K562 (cell line): Measurements from ENCODE around the gene HLA-E. TPM values are rescaled to one million over a fixed set of nuclear protein-coding genes. Genes with fewer than 3 reads are reported as not detected.

ENCODE experiments used
- CEBPG ChIP-seq, 3 experiments: fragments of 200-800 bp in 1 of 3; sonication (Bioruptor generic) in 1 of 3; sonication (generic) in 1 of 3; formaldehyde crosslinking in 1 of 3; IDR thresholded peaks in 2 of 3; conservative IDR thresholded peaks in 1 of 3; 2 replicates each; pipeline versions ENCODE4 v1.6.1 to v1.8.0; 2016 to 2022; ENCODE audit warnings: missing compliant biosample characterization in 2 of 3, missing genetic modification characterization in 2 of 3, mild to moderate bottlenecking in 1 of 3, missing genetic modification reagents in 1 of 3
- CHD2 ChIP-seq: IDR thresholded peaks from 2 replicates; pipeline ENCODE4 v1.6.1; 2011; ENCODE audit warnings: low read depth, low read length
- HOMEZ ChIP-seq: fragments of 250-450 bp; sonication (Bioruptor Pico); IDR thresholded peaks from 2 replicates; pipeline ENCODE4 v1.4.0; 2020; ENCODE audit warnings: mild to moderate bottlenecking, moderate library complexity
- HSF4 ChIP-seq: fragments of 250-450 bp; sonication (Bioruptor Pico); IDR thresholded peaks from 2 replicates; pipeline ENCODE4 v2.1.2; 2022; ENCODE audit warnings: mild to moderate bottlenecking, moderate library complexity, borderline replicate concordance
- NFE2 ChIP-seq: IDR thresholded peaks from 2 replicates; pipeline ENCODE4 v1.6.1; 2014; ENCODE audit warnings: antibody characterized with exemption, low read depth
- PHF21A ChIP-seq: fragments of 450-650 bp; IDR thresholded peaks from 2 replicates; pipeline ENCODE4 v1.6.1; 2017; ENCODE audit warnings: low read depth, borderline replicate concordance
- RFX1 ChIP-seq: fragments of 450-650 bp; IDR thresholded peaks from 2 replicates; pipeline ENCODE4 v1.6.1; 2016; ENCODE audit warnings: mild to moderate bottlenecking, moderate library complexity
- RFX5 ChIP-seq: IDR thresholded peaks from 2 replicates; pipeline ENCODE4 v1.6.1; 2011; ENCODE audit warnings: low read depth, mild to moderate bottlenecking, improper control_type of control experiment, low read length
- SIN3A ChIP-seq, 2 experiments: fragments of 150-350 bp in 1 of 2; IDR thresholded peaks; 2 replicates each; pipeline ENCODE4 v1.6.1; 2011 to 2016; ENCODE audit warnings: borderline replicate concordance in 2 of 2, low read depth in 2 of 2, low read length in 2 of 2, mild to moderate bottlenecking in 2 of 2, moderate library complexity in 2 of 2; ENCODE audit not compliant: control insufficient read depth in 1 of 2
- SP1 ChIP-seq: sonication (generic); formaldehyde crosslinking; IDR thresholded peaks from 2 replicates; pipeline ENCODE4 v1.8.1; 2022; ENCODE audit warnings: mild to moderate bottlenecking, missing genetic modification reagents
- TAL1 ChIP-seq: fragments of 450-650 bp; IDR thresholded peaks from 2 replicates; pipeline ENCODE4 v1.6.1; 2016; ENCODE audit warnings: mild to moderate bottlenecking
- TBL1XR1 ChIP-seq, 2 experiments: IDR thresholded peaks; 2 replicates each; pipeline ENCODE4 v1.6.1; 2012; ENCODE audit warnings: improper control_type of control experiment in 2 of 2, low read length in 2 of 2, mild to moderate bottlenecking in 1 of 2
- THRB ChIP-seq: fragments of 450-650 bp; formaldehyde crosslinking; conservative IDR thresholded peaks from 2 replicates; pipeline ENCODE4 v1.4.0; 2022; ENCODE audit warnings: mild to moderate bottlenecking, missing genetic modification characterization
- ZNF239 ChIP-seq: fragments of 250-450 bp; sonication (Bioruptor Pico); IDR thresholded peaks from 2 replicates; pipeline ENCODE4 v1.4.0; 2020; ENCODE audit warnings: mild to moderate bottlenecking
- ZNF316 ChIP-seq: fragments of 450-650 bp; IDR thresholded peaks from 2 replicates; pipeline ENCODE4 v1.6.1; 2016
- polyA plus RNA-seq, 8 experiments: library from polyadenylated mRNA; depleted of rRNA in 4 of 8; stranded (reverse) in 5 of 8; unstranded in 3 of 8; fragments of >200 nt; fragmentation: Nextera tagmentation in 2 of 8; fragmentation: Illumina TruSeq in 1 of 8; extraction: Ambion mirVana in 2 of 8; extraction: Trizol in 1 of 8; gene quantifications; 2 replicates each; pipeline versions ENCODE4 v1.2.1 to v1.2.3, GENCODE V29; 2011 to 2014; ENCODE audit warnings: inconsistent platforms in 1 of 8, missing spikeins in 1 of 8
- total RNA-seq, 7 experiments: library from RNA; depleted of rRNA in 6 of 7; stranded (reverse); fragments of >200 nt in 6 of 7; fragmentation: Illumina TruSeq in 2 of 7; extraction: Trizol in 2 of 7; gene quantifications; 2 replicates each; pipeline versions ENCODE4 v1.2.1 to v1.2.3, GENCODE V29; 2011 to 2021; ENCODE audit warnings: low replicate concordance in 1 of 7
- TF ChIP-seq, protein P1 (sequence below): fragments of 250-450 bp; sonication (Bioruptor Pico); IDR thresholded peaks from 2 replicates; pipeline ENCODE4 v1.5.0; 2020; ENCODE audit warnings: mild to moderate bottlenecking, borderline replicate concordance
- TF ChIP-seq, protein P2 (sequence below): sonication (generic); IDR thresholded peaks from 2 replicates; pipeline ENCODE4 v1.6.1; 2016
- TF ChIP-seq, protein P3 (sequence below): sonication (generic); formaldehyde crosslinking; IDR thresholded peaks from 2 replicates; pipeline ENCODE4 v1.8.0; 2023; ENCODE audit warnings: mild to moderate bottlenecking, missing genetic modification reagents

HLA-E gene
- total and polyA plus RNA-seq, 9 of the 15 experiments (the other 6 are each of a cell fraction or from before 2014, with no cell fraction given), result 3.2 to 39.9 (median 26.8) TPM

DNA sequence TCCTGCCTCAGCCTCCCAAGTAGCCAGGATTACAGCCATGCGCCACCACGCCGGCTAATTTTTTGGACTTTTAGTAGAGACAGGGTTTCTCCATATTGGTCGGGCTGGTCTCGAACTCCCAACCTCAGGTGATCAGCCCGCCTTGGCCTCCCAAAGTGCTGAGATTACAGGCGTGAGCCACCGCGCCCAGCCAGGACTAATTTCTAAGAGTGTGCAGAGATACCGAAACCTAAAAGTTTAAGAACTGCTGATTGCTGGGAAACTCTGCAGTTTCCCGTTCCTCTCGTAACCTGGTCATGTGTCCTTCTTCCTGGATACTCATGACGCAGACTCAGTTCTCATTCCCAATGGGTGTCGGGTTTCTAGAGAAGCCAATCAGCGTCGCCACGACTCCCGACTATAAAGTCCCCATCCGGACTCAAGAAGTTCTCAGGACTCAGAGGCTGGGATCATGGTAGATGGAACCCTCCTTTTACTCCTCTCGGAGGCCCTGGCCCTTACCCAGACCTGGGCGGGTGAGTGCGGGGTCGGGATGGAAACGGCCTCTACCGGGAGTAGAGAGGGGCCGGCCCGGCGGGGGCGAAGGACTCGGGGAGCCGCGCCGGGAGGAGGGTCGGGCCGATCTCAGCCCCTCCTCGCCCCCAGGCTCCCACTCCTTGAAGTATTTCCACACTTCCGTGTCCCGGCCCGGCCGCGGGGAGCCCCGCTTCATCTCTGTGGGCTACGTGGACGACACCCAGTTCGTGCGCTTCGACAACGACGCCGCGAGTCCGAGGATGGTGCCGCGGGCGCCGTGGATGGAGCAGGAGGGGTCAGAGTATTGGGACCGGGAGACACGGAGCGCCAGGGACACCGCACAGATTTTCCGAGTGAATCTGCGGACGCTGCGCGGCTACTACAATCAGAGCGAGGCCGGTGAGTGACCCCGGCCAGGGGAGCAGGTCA, at the start of gene HLA-E (continued):
- TF ChIP-seq, protein P1, sequence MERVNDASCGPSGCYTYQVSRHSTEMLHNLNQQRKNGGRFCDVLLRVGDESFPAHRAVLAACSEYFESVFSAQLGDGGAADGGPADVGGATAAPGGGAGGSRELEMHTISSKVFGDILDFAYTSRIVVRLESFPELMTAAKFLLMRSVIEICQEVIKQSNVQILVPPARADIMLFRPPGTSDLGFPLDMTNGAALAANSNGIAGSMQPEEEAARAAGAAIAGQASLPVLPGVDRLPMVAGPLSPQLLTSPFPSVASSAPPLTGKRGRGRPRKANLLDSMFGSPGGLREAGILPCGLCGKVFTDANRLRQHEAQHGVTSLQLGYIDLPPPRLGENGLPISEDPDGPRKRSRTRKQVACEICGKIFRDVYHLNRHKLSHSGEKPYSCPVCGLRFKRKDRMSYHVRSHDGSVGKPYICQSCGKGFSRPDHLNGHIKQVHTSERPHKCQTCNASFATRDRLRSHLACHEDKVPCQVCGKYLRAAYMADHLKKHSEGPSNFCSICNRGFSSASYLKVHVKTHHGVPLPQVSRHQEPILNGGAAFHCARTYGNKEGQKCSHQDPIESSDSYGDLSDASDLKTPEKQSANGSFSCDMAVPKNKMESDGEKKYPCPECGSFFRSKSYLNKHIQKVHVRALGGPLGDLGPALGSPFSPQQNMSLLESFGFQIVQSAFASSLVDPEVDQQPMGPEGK (CRISPR knock-in tag), result no peak
- peak; percentile 71 for TF ChIP-seq SP1 (CRISPR knock-in tag)
- peak; percentile 98 for TF ChIP-seq RFX5
- TF ChIP-seq HSF4 (CRISPR knock-in tag), result no peak
- TF ChIP-seq PHF21A, result peak; percentile 95; the same call in 1 of the 2 replicates
- peak; percentile 46; the same call in 1 of the 2 replicates for TF ChIP-seq CHD2
- TF ChIP-seq CEBPG (CRISPR knock-in tag; IDR thresholded peaks at IDR 0.05), result no peak
- TF ChIP-seq CEBPG (tag; conservative IDR thresholded peaks at IDR 0.05 in 1 of 2, IDR thresholded peaks at IDR 0.05 in 1 of 2), result peak in 1 of 2 experiments; percentile 16; a peak in 1 of 4 replicates
- peak; percentile 37; the same call in 1 of the 2 replicates for TF ChIP-seq RFX1
- no peak for TF ChIP-seq HOMEZ (CRISPR knock-in tag)
- TF ChIP-seq, protein P2, sequence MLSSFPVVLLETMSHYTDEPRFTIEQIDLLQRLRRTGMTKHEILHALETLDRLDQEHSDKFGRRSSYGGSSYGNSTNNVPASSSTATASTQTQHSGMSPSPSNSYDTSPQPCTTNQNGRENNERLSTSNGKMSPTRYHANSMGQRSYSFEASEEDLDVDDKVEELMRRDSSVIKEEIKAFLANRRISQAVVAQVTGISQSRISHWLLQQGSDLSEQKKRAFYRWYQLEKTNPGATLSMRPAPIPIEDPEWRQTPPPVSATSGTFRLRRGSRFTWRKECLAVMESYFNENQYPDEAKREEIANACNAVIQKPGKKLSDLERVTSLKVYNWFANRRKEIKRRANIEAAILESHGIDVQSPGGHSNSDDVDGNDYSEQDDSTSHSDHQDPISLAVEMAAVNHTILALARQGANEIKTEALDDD, result peak; percentile 48; the same call in 1 of the 2 replicates
- TF ChIP-seq THRB (CRISPR knock-in tag), result peak; percentile 73; the same call in 1 of the 2 replicates
- TF ChIP-seq SIN3A (IDR thresholded peaks at IDR 0.05; ENCODE audit: borderline replicate concordance in 2 of 2, control insufficient read depth in 1 of 2, low read depth in 2 of 2, low read length in 2 of 2), result 0 out of 4 replicates have a peak, but pooled peaks of 1 of the 2 experiments have one; percentile 37
- no peak for TF ChIP-seq ZNF239 (CRISPR knock-in tag)
- TF ChIP-seq, protein P3, sequence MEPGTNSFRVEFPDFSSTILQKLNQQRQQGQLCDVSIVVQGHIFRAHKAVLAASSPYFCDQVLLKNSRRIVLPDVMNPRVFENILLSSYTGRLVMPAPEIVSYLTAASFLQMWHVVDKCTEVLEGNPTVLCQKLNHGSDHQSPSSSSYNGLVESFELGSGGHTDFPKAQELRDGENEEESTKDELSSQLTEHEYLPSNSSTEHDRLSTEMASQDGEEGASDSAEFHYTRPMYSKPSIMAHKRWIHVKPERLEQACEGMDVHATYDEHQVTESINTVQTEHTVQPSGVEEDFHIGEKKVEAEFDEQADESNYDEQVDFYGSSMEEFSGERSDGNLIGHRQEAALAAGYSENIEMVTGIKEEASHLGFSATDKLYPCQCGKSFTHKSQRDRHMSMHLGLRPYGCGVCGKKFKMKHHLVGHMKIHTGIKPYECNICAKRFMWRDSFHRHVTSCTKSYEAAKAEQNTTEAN, result peak; percentile 42; the same call in 1 of the 2 replicates
- peak; percentile 3; the same call in 1 of the 2 replicates for TF ChIP-seq NFE2
- TF ChIP-seq ZNF316, result peak; percentile 95
- TF ChIP-seq TBL1XR1 (IDR thresholded peaks at IDR 0.05; ENCODE audit: low read length in 2 of 2), result peak in 1 of 2 experiments; percentile 76; a peak in 2 of 4 replicates
- no peak for TF ChIP-seq TAL1
